CD4-positive, alpha-beta T cell treated with Interleukin-15 for 4 hours (primary cell): Measurements from ENCODE around the gene ITGA4.
A peak's percentile ranks its signal among the peaks of the same experiment; 100 is the strongest.
"Not testable (repeated sequence)": the region's sequence is repeated elsewhere in the genome, so short reads cannot be mapped to it uniquely, and the experiment has no call there.

Source experiments
- DNase-seq: peaks from one replicate; pipeline ENCODE4 v3.0.0-alpha.2; 2020; ENCODE audit warnings: low spot score

ITGA4 gene

GRCh38 chr2:181457121-181457740, at the start of gene ITGA4:
ITGA4 (plus strand) TSS chr2:181457386; CDS start chr2:181457655, 269 bp downstream.
- DNase-seq: peak; percentile 89

- no peak for DNase-seq
Observed at GRCh38 chr2:181408861-181409260, 48.3 kb upstream of the ITGA4 start.

DNA sequence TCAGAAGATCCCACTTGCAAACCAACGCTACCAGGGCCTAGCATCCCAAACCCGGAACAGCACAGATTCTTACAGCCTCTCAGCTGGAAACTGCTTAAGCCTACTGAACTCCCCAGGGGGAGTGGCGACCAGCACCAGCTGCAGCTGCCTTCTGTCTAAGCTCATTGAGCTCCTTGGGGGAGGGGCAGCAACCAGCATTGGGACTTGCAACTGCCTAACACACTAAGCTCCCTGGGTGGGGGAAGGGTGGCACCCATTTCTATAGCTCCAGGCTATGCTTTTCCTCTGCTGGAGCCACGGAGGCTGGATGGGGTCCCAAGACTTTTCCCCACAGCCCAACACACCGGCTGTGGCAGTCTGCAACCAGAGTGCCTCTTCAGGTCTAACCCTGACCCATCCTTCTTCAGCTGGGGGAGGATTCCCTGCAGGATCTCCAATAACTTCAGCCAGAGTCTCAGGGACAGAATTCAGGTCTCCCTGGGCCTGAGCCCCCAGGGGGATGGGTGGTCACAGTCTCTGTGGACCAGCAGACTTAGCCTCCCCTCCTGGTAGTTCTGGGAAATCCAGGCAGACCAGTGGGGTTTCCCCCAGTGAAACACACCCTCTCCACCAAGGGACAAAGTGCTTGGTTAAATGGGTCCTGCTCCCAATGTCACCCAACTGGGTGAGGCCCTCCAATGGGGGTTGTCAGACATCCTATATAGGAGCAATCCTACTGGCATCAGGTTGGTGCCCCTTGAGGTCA, 45.9 kb upstream of the ITGA4 start:
- no peak for DNase-seq

DNA sequence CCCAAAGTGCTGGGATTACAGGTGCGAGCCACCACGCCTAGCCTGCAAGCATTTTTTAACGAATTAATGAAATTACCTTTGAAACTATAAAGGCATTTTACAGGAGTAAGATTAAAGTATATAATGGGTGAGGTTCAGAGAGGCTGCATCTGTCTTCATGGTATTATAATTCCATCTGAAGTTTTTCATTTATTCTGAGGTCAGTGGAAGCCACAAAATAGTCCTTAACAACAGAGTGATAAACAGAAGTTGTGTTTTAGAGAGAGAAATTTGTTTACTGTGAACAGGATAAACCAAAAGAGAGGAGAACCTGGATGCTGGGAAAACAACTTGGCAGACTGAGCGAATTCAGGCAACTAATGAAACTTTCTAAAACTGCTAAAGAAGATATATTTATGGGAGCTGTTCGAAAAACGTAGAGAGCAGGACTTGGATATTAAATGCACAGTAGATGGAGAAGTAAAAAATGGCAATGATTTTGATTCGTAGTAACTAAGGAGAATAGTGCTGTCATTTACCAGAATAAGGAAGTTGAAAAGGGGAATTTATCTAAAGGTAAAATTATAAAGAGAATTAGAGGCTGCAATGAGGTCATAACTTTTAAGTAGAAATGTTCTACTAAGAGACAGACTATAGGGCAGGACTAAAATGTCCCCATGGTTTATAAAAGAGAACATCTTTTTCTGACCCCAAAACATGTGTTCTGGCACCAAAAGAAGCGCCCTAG, 37.9 kb upstream of the ITGA4 start:
- no peak for DNase-seq

GRCh38 chr2:181420259-181421130, 36.7 kb upstream of the ITGA4 start:
- DNase-seq: no peak

GRCh38 chr2:181421131-181421458, 36.1 kb upstream of the ITGA4 start:
- DNase-seq: no peak

DNA sequence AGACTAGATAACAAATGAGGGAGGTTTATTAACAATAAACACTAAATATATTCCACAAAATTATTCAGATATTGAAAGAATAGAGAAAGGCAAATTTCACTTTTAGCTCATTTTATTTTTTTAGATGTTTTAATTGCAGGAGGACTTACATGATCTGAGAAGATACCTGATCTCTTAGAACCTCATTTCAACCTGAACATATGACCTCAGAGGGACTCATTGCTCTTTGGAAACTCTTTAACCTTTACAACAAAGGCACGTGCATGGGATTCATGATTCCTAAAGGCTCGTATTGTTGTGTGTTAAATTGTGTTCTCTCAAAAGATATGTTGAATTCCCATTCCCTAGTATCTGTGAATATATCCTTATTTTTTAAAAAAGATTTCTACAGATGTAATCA, 35.7 kb upstream of the ITGA4 start:
- no peak for DNase-seq

DNA sequence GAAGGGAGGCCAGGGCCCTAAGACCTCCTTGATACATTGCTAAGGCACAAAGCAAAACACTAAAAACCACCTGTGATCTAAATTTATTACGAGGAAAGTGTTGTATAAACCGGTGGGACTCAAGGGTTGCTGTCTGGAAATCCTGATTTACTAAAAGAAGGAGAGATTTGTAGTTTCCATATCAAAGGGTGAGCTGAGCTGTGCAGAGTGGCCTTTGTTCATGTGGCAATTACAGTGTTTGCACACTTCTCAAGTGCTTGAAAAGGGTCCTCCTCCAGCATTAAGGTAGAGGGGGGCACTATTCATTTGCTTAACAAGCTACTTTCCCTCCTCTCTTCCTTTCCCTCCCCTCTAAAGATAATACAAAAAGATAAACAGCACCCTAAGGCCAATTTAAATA, 30.5 kb upstream of the ITGA4 start:
- DNase-seq: no peak

- DNase-seq: peak; percentile 53
Observed at GRCh38 chr2:181430406-181431118, 26.6 kb upstream of the ITGA4 start.

DNA sequence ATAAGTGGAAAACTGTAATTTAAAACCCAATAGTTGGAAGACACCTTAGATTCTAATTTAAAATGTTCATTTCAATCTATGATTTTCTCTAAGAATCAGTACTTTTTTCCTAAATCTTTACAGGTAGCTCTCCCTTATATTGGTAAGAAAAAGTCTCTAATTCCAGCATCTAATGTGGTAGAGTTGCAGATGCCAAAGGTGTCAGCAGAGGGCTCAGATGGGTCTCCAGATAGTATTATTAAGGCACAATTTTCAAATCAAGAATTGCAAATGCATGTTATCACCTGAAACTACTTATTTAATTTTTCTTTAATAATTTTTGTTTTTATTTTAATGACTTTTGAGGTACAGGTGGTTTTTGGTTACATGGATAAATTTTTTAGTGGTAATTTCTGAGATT, 25.5 kb upstream of the ITGA4 start:
- no peak for DNase-seq

DNA sequence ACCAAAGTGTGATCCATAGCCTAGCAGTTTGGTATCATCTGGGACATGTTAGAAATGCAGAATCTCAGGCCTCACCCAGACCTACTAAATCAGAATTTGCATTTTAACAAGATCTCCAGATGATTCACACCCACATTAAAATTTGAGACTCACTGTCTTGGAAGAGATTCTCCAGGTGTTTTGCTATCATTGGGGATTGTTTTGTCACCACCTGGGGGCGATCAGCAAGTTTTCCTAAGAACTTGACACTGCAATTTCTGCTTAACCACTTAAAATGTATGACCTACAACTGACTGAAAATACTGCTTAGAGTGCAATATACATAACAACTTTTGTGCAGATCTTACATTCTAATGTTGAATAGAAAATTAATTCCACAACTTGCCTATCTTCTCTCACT, 18.9 kb upstream of the ITGA4 start:
- DNase-seq: peak; percentile 46

DNA sequence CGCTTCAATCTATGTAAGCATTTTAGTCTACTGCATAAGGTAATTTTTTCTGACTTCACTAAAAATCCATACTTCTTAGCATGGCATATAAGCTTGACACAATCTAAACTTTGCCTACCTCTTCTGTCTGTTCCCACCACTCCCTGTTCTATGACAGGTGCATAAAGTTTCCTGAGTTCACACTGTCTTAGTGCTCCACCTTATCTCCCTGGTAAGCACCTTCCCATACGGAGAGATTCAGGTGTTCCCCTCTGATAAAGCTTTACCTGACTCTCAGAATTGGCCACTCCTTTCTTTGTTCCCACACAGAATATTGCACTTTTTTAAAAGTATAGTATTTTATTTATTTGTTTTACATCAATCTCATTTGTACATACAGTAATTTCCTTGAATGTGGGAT, 16.8 kb upstream of the ITGA4 start:
- DNase-seq: no peak

- DNase-seq: no peak
Observed at GRCh38 chr2:181440919-181441318, 16.3 kb upstream of the ITGA4 start.

GRCh38 chr2:181441670-181442069, 15.5 kb upstream of the ITGA4 start:
- DNase-seq: no peak

DNA sequence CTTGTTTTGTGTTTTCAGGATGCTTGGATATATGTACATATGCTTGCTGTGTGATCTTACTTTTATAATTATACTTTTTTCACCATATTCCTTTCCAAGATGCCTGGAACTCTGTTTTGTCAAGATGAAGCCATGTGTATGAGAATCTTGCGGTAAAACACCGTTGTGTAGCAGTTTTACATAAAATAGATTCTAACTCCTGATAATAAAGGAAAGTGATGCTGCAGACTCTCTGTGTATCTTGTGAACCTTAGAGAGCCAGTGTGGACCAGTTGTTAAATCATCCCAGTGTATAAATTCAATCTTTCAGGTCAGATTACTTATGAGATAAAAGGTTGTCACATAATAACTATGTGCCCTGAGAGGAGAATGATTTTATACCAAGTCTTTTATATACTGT, 12.5 kb upstream of the ITGA4 start:
- no peak for DNase-seq

DNA sequence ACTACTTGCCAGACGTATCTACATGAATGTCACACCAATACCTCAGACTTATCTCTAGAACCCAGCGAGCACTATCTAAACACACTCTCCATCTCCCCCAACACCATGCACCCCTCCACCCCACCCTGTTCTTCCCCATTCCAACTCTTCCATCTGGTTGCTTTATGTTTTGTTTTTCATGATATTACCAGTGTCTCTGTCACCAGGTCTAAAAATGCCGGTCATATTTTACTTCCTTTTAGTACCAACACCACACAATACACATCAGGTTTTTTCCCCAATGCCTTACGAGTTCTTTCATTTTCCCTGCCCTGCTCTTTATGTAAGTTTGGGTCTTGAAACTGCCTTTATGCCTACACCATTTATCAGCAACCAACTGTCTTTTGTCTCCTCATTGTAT, 10.2 kb upstream of the ITGA4 start:
- DNase-seq: no peak

- DNase-seq: not testable (repeated sequence)
Observed at GRCh38 chr2:181449278-181449677, 7.9 kb upstream of the ITGA4 start.

GRCh38 chr2:181454686-181455450, 2.3 kb upstream of the ITGA4 start:
- DNase-seq: no peak

DNA sequence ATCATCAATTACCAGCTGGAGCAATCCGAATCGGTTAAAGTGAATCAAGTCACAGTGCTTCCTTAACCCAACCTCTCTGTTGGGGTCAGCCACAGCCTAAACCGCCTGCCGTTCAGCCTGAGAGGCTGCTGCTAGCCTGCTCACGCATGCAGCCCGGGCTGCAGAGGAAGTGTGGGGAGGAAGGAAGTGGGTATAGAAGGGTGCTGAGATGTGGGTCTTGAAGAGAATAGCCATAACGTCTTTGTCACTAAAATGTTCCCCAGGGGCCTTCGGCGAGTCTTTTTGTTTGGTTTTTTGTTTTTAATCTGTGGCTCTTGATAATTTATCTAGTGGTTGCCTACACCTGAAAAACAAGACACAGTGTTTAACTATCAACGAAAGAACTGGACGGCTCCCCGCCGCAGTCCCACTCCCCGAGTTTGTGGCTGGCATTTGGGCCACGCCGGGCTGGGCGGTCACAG, 496 bp upstream of the ITGA4 start:
- peak; percentile 83 for DNase-seq

DNA sequence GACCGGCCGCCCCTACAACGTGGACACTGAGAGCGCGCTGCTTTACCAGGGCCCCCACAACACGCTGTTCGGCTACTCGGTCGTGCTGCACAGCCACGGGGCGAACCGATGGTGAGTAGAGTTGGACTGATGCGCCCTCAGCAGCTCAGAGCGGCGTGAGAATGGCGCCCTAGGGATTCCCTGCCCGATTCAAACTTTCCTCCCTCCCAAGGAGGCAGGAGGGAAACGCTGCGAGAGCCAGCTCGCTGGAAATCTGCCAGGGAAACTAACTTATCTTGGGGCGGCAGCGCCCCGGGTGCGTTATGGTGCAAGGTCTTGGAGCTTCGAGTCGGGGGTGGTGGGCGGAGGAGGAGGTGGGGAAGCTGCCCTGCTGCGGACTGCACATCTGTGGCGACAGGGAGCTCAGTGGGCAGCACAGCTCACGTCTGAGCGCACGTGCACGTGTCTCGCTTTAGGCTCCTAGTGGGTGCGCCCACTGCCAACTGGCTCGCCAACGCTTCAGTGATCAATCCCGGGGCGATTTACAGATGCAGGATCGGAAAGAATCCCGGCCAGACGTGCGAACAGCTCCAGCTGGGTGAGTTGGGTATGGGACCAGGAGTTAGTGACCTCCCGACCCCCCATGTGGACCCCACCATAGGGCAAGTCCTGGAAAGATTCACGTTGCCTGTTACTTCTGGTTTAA, 697 bp downstream of the ITGA4 start:
- DNase-seq: peak; percentile 69
